Kidney (tissue), 14 donors: Measurements from ENCODE around the gene C9orf43. TPM values are rescaled to one million over a fixed set of nuclear protein-coding genes. Genes with fewer than 3 reads are reported as not detected.

Experiments used
- DNase-seq, 5 donors: peaks; one replicate each; pipeline ENCODE4 v3.0.0-alpha.2; 2013 to 2020
- FAIRE-seq: peaks from 2 replicates; lab custom pipeline; 2012; peaks lifted over from hg19 to GRCh38; lab: Jason Lieb, UNC
- H3K27ac ChIP-seq, 2 donors: one replicate each; pipeline ENCODE4 v1.7.0; 2013; ENCODE audit warnings: low read depth in 2 of 2, low read length in 2 of 2, inconsistent platforms in 1 of 2
- H3K27me3 ChIP-seq: one replicate; pipeline ENCODE4 v1.7.1; 2013; ENCODE audit warnings: low read length, inconsistent platforms; ENCODE audit not compliant: control insufficient read depth, insufficient read depth
- H3K36me3 ChIP-seq, 3 donors: one replicate each; pipeline versions ENCODE4 v1.7.0 to v1.7.1; 2013; ENCODE audit warnings: low read length in 3 of 3, control low read depth in 1 of 3, inconsistent platforms in 1 of 3; ENCODE audit not compliant: insufficient read depth in 3 of 3, control insufficient read depth in 2 of 3
- H3K4me1 ChIP-seq, 3 donors: one replicate each; pipeline versions ENCODE4 v1.7.0 to v1.7.1; 2013; ENCODE audit warnings: low read length in 3 of 3, inconsistent platforms in 1 of 3, low read depth in 1 of 3; ENCODE audit not compliant: control insufficient read depth in 2 of 3, insufficient read depth in 2 of 3
- H3K4me3 ChIP-seq, 3 donors: one replicate each; pipeline versions ENCODE4 v1.7.0 to v1.8.1; 2013; ENCODE audit warnings: low read length in 3 of 3, control low read depth in 1 of 3, inconsistent platforms in 1 of 3
- H3K9ac ChIP-seq, 3 donors: one replicate each; pipeline versions ENCODE4 v1.7.0 to v1.7.1; 2013; ENCODE audit warnings: low read length in 3 of 3, control low read depth in 1 of 3, inconsistent platforms in 1 of 3
- H3K9me3 ChIP-seq, 3 donors: one replicate each; pipeline versions ENCODE4 v1.7.0 to v1.7.1; 2013; ENCODE audit warnings: low read length in 3 of 3, control low read depth in 1 of 3, inconsistent platforms in 1 of 3; ENCODE audit not compliant: control insufficient read depth in 2 of 3, insufficient read depth in 1 of 3
- CTCF ChIP-seq: IDR thresholded peaks from 3 replicates; pipeline ENCODE4 v1.5.1; 2012; ENCODE audit warnings: mild to moderate bottlenecking, moderate library complexity, borderline replicate concordance; ENCODE audit not compliant: insufficient read depth; ENCODE audit errors: extremely low read depth
- intact Hi-C: fragments of 100-400 bp; cut with DNase I; formaldehyde crosslinking; loops from one replicate; pipeline ENCODE4 v1.11.1; 2022
- polyA plus RNA-seq: library from polyadenylated mRNA; stranded (reverse); fragments of 350-450 nt; fragmentation: Illumina TruSeq; extraction: RNeasy Lipid Tissue Mini Kit (QIAGEN cat#74804); gene quantifications from one replicate; pipeline ENCODE4 v1.2.3, GENCODE V29; 2014; ENCODE audit warnings: low read depth, low replicate concordance; ENCODE audit not compliant: insufficient read depth
- total RNA-seq: library from RNA; stranded (reverse); fragmentation: NEBNext Ultra II Directional; extraction: Animal tissue kit (Norgen Biotek cat#: 25700); gene quantifications from one replicate; pipeline ENCODE4 v1.2.1, GENCODE V29; 2021
- donor health status: control.
- donor health status: control.
- donor health status: control.
- donor health status: control.
- donor health status: control.
- donor health status: DM: yes; HTN: yes; CAD: no.
- donor health status: Normal renal cell carcinoma (clear cell type).

Gene C9orf43
- total and polyA plus RNA-seq, 2 donors from 2014 or later, result 0.50 to 0.80 TPM

- FAIRE-seq (peak; percentile 93), DNase-seq (peak in 2 of 5 donors; percentile 62 to 74)
- intact Hi-C loops, result loop anchor here (2.0 kb wide), 1 partner anchor 212 kb away; no protein-coding TSS in a partner anchor
- Histone ChIP-seq H3K9me3 (no peaks in the 10 kb centered on the region), H3K4me3 (no peak overlapping the region), H3K9ac (no peak overlapping the region), H3K27me3 (no peaks in the 10 kb centered on the region), H3K27ac (no peak overlapping the region), H3K36me3 (no peaks in the 10 kb centered on the region), H3K4me1 (no peaks in the 10 kb centered on the region)
- peak; percentile 74 for TF ChIP-seq CTCF
These were observed 35.8 kb downstream of the C9orf43 start for GRCh38 chr9:113446323-113446740.

- no peak for FAIRE-seq
- Histone ChIP-seq H3K36me3 (no peaks in the 10 kb centered on the region), H3K4me1 (no peaks in the 10 kb centered on the region), H3K27me3 (no peaks in the 10 kb centered on the region), H3K9ac (no peak overlapping the region), H3K9me3 (no peaks in the 10 kb centered on the region), H3K27ac (no peak overlapping the region), H3K4me3 (no peak overlapping the region)
- intact Hi-C loops, result no loop called here
- TF ChIP-seq CTCF, result no peak
- peak in 1 of 5 donors; percentile 23 for DNase-seq
These were observed 38.8 kb downstream of the C9orf43 start for GRCh38 chr9:113449376-113449775.

- DNase-seq (no peak), FAIRE-seq (no peak)
- no peak for TF ChIP-seq CTCF
- Histone ChIP-seq H3K4me3 (no peak overlapping the region), H3K9ac (no peak overlapping the region), H3K27ac (no peak overlapping the region), H3K4me1 (peaks cover 0 to 16% (median 11%) of the 10 kb centered on the region in 3 donors), H3K27me3 (no peaks in the 10 kb centered on the region), H3K36me3 (no peaks in the 10 kb centered on the region), H3K9me3 (no peaks in the 10 kb centered on the region)
- intact Hi-C loops, result loop anchor here (5.0 kb wide), 1 partner anchor 135 kb away; no protein-coding TSS in a partner anchor
These were observed 41.6 kb downstream of the C9orf43 start for GRCh38 chr9:113452113-113452605.
